GM19438 (cell line): Measurements from ENCODE around the gene PDE3A.

Experiments
- ATAC-seq: cut with Tn5 transposase; IDR thresholded peaks from one replicate; pipeline ENCODE4 v1.9.1; 2021; ENCODE audit warnings: low read depth; ENCODE audit not compliant: unreplicated experiment

The PDE3A gene

GRCh38 chr12:20646239-20646827 lies 278.0 kb downstream of the PDE3A start:
- no peak for ATAC-seq

- no peak for ATAC-seq
Observed at GRCh38 chr12:20653871-20654270, 285.5 kb downstream of the PDE3A start.

GRCh38 chr12:20656600-20656999 lies 288.3 kb downstream of the PDE3A start:
- no peak for ATAC-seq

GRCh38 chr12:20657496-20657895 lies 289.2 kb downstream of the PDE3A start:
- no peak for ATAC-seq

- ATAC-seq: no peak
Observed at GRCh38 chr12:20681334-20681733, 313.0 kb downstream of the PDE3A start.

- ATAC-seq: no peak
Observed at GRCh38 chr12:20695232-20695631, 326.9 kb downstream of the PDE3A start, which contains the start of gene SLCO1C1. Gene SLCO1C1, plus strand, starts transcription at chr12:20695332. Its CDS starts 4,245 bp downstream, at chr12:20699577.

GRCh38 chr12:20696181-20696905 lies 328.0 kb downstream of the PDE3A start:
- no peak for ATAC-seq

- no peak for ATAC-seq
Observed at GRCh38 chr12:20701106-20701505, 332.8 kb downstream of the PDE3A start.

- ATAC-seq: no peak
Observed at GRCh38 chr12:20704860-20705259, 336.5 kb downstream of the PDE3A start.

GRCh38 chr12:20711846-20712245 lies 343.5 kb downstream of the PDE3A start:
- no peak for ATAC-seq

- no peak for ATAC-seq
Observed at GRCh38 chr12:20716037-20716436, 347.7 kb downstream of the PDE3A start.

GRCh38 chr12:20716985-20717384 lies 348.6 kb downstream of the PDE3A start:
- no peak for ATAC-seq

- ATAC-seq: no peak
Observed at GRCh38 chr12:20718294-20718693, 350.0 kb downstream of the PDE3A start.

- no peak for ATAC-seq
Observed at GRCh38 chr12:20722142-20722541, 353.8 kb downstream of the PDE3A start.

- no peak for ATAC-seq
Observed at GRCh38 chr12:20731274-20731673, 362.9 kb downstream of the PDE3A start.
